Chondrocyte (in vitro differentiated cells): ENCODE measurements around the gene CHST3. TPM values are rescaled to one million over a fixed set of nuclear protein-coding genes. Genes with fewer than 3 reads are reported as not detected.

Source experiments
- DNase-seq: peaks from one replicate; pipeline ENCODE4 v3.0.0; 2021; ENCODE audit warnings: mixed read lengths, low spot score
- H3K27ac Mint-ChIP-seq: one replicate; pipeline ENCODE4 v1.8.0; 2021; ENCODE audit warnings: mild to moderate bottlenecking, moderate library complexity, mixed read lengths; ENCODE audit not compliant: unreplicated experiment
- H3K27me3 Mint-ChIP-seq: 2 replicates; pipeline ENCODE4 v1.8.0; 2021; ENCODE audit warnings: low read depth, mixed read lengths
- H3K36me3 Mint-ChIP-seq: 2 replicates; pipeline ENCODE4 v1.8.0; 2021; ENCODE audit warnings: low read depth, mixed read lengths
- H3K4me1 Mint-ChIP-seq: 2 replicates; pipeline ENCODE4 v1.8.0; 2021; ENCODE audit warnings: low read depth, mild to moderate bottlenecking, mixed read lengths
- H3K4me3 Mint-ChIP-seq: one replicate; pipeline ENCODE4 v1.8.0; 2021; ENCODE audit warnings: mild to moderate bottlenecking, moderate library complexity, mixed read lengths; ENCODE audit not compliant: unreplicated experiment
- H3K9me3 Mint-ChIP-seq: 2 replicates; pipeline ENCODE4 v1.8.0; 2021; ENCODE audit warnings: low read depth, mixed read lengths
- CTCF ChIP-seq: fragments of 200-600 bp; sonication (generic); IDR thresholded peaks from 2 replicates; pipeline ENCODE4 v1.5.0; 2021; ENCODE audit warnings: antibody characterized with exemption, mild to moderate bottlenecking, moderate library complexity
- total RNA-seq: library from RNA; stranded (reverse); gene quantifications from 3 replicates; pipeline ENCODE4 v1.2.1, GENCODE V29; 2021

The CHST3 gene
- total RNA-seq, 1 donor from 2014 or later = 63.2 TPM

- Mint-ChIP-seq H3K27ac (no peak overlapping the region), H3K27me3 (peaks cover 4% of the 10 kb centered on the region), H3K36me3 (peaks cover 3% of the 10 kb centered on the region), H3K4me3 (no peak overlapping the region), H3K4me1 (no peaks in the 10 kb centered on the region), H3K9me3 (peaks cover 12% of the 10 kb centered on the region)
- no peak for DNase-seq
- no peak for TF ChIP-seq CTCF
Observed at GRCh38 chr10:71931295-71931694, 32.9 kb upstream of the CHST3 start.

- no peak overlapping the region for H3K27ac Mint-ChIP-seq
- H3K27me3 Mint-ChIP-seq = peaks cover 4% of the 10 kb centered on the region
- no peaks in the 10 kb centered on the region for H3K4me1 Mint-ChIP-seq
- no peak for DNase-seq
- H3K36me3 Mint-ChIP-seq = peaks cover 3% of the 10 kb centered on the region
- no peak for TF ChIP-seq CTCF
- H3K9me3 Mint-ChIP-seq = peaks cover 21% of the 10 kb centered on the region
- no peak overlapping the region for H3K4me3 Mint-ChIP-seq
Observed at GRCh38 chr10:71933651-71934050, 30.5 kb upstream of the CHST3 start.

- Mint-ChIP-seq H3K4me3 (no peak overlapping the region), H3K4me1 (no peaks in the 10 kb centered on the region), H3K9me3 (peaks cover 21% of the 10 kb centered on the region), H3K27me3 (peaks cover 2% of the 10 kb centered on the region), H3K36me3 (peaks cover 5% of the 10 kb centered on the region), H3K27ac (no peak overlapping the region)
- no peak for DNase-seq
- TF ChIP-seq CTCF = no peak
Observed at GRCh38 chr10:71938211-71938610, 26.0 kb upstream of the CHST3 start.

GRCh38 chr10:71939304-71939703 lies 24.9 kb upstream of the CHST3 start:
- peaks cover 2% of the 10 kb centered on the region for H3K27me3 Mint-ChIP-seq
- H3K36me3 Mint-ChIP-seq = peaks cover 5% of the 10 kb centered on the region
- no peak overlapping the region for H3K27ac Mint-ChIP-seq
- DNase-seq = no peak
- no peaks in the 10 kb centered on the region for H3K4me1 Mint-ChIP-seq
- no peak overlapping the region for H3K4me3 Mint-ChIP-seq
- peaks cover 17% of the 10 kb centered on the region for H3K9me3 Mint-ChIP-seq
- TF ChIP-seq CTCF = no peak

GRCh38 chr10:71939861-71940474 lies 24.2 kb upstream of the CHST3 start:
- Mint-ChIP-seq H3K27ac (no peak overlapping the region), H3K27me3 (peaks cover 2% of the 10 kb centered on the region), H3K4me1 (no peaks in the 10 kb centered on the region), H3K9me3 (peaks cover 17% of the 10 kb centered on the region), H3K4me3 (no peak overlapping the region), H3K36me3 (peaks cover 5% of the 10 kb centered on the region)
- DNase-seq = no peak
- TF ChIP-seq CTCF = no peak
